ENCODE results near the gene WNT4.

Gene WNT4

GRCh38 chr1:22174446-22175220, 31.7 kb upstream of the WNT4 start:
- no peak overlapping the region for H3K4me3 ChIP-seq (ENCODE audit: low read length)
- no peak for TF ChIP-seq ZNF274 (IDR thresholded peaks at IDR 0.05; ENCODE audit: low read depth, low read length)

GRCh38 chr1:22171951-22172715, 29.2 kb upstream of the WNT4 start:
- H3K4me3 ChIP-seq (ENCODE audit: low read length): no peak overlapping the region
- TF ChIP-seq ZNF274 (IDR thresholded peaks at IDR 0.05; ENCODE audit: low read depth, low read length): no peak

- no peak overlapping the region for H3K4me3 ChIP-seq (ENCODE audit: low read length)
- TF ChIP-seq ZNF274 (IDR thresholded peaks at IDR 0.05; ENCODE audit: low read depth, low read length): no peak
These were observed 26.9 kb upstream of the WNT4 start for GRCh38 chr1:22169816-22170215.

GRCh38 chr1:22168412-22168973, 25.6 kb upstream of the WNT4 start:
- no peak for TF ChIP-seq ZNF274 (IDR thresholded peaks at IDR 0.05; ENCODE audit: low read depth, low read length)
- no peak overlapping the region for H3K4me3 ChIP-seq (ENCODE audit: low read length)

GRCh38 chr1:22166439-22166838, 23.5 kb upstream of the WNT4 start:
- no peak overlapping the region for H3K4me3 ChIP-seq (ENCODE audit: low read length)
- no peak for TF ChIP-seq ZNF274 (IDR thresholded peaks at IDR 0.05; ENCODE audit: low read depth, low read length)

GRCh38 chr1:22164841-22165808, 22.2 kb upstream of the WNT4 start:
- no peak overlapping the region for H3K4me3 ChIP-seq (ENCODE audit: low read length)
- TF ChIP-seq ZNF274 (IDR thresholded peaks at IDR 0.05; ENCODE audit: low read depth, low read length): no peak

- H3K4me3 ChIP-seq (ENCODE audit: low read length): no peak overlapping the region
- TF ChIP-seq ZNF274 (IDR thresholded peaks at IDR 0.05; ENCODE audit: low read depth, low read length): no peak
These were observed 20.7 kb upstream of the WNT4 start for GRCh38 chr1:22163564-22163963.

- H3K4me3 ChIP-seq (ENCODE audit: low read length): no peak overlapping the region
- no peak for TF ChIP-seq ZNF274 (IDR thresholded peaks at IDR 0.05; ENCODE audit: low read depth, low read length)
These were observed 20.2 kb upstream of the WNT4 start for GRCh38 chr1:22163137-22163536.

GRCh38 chr1:22159891-22160290, 17.0 kb upstream of the WNT4 start:
- TF ChIP-seq ZNF274 (IDR thresholded peaks at IDR 0.05; ENCODE audit: low read depth, low read length): no peak
- H3K4me3 ChIP-seq (ENCODE audit: low read length): no peak overlapping the region

- no peak overlapping the region for H3K4me3 ChIP-seq (ENCODE audit: low read length)
- TF ChIP-seq ZNF274 (IDR thresholded peaks at IDR 0.05; ENCODE audit: low read depth, low read length): no peak
These were observed 15.8 kb upstream of the WNT4 start for GRCh38 chr1:22158654-22159053.

- no peak overlapping the region for H3K4me3 ChIP-seq (ENCODE audit: low read length)
- no peak for TF ChIP-seq ZNF274 (IDR thresholded peaks at IDR 0.05; ENCODE audit: low read depth, low read length)
These were observed 14.6 kb upstream of the WNT4 start for GRCh38 chr1:22157359-22157966.

- H3K4me3 ChIP-seq (ENCODE audit: low read length): no peak overlapping the region
- no peak for TF ChIP-seq ZNF274 (IDR thresholded peaks at IDR 0.05; ENCODE audit: low read depth, low read length)
These were observed 12.6 kb upstream of the WNT4 start for GRCh38 chr1:22155517-22155916.

- H3K4me3 ChIP-seq (ENCODE audit: low read length): no peak overlapping the region
- no peak for TF ChIP-seq ZNF274 (IDR thresholded peaks at IDR 0.05; ENCODE audit: low read depth, low read length)
These were observed 11.7 kb upstream of the WNT4 start for GRCh38 chr1:22154626-22155025.
